Measurements from ENCODE around the gene ACBD6. TPM values are rescaled to one million over a fixed set of nuclear protein-coding genes. Genes with fewer than 3 reads are reported as not detected.

The ACBD6 gene
- total RNA-seq, 1 donor from 2014 or later: 73.2 TPM

GRCh38 chr1:180515364-180515763 is 13.0 kb upstream of the ACBD6 start:
- no peaks in the 10 kb centered on the region for H3K36me3 ChIP-seq (ENCODE audit: control insufficient read depth, insufficient read depth, low read length)
- H3K27me3 ChIP-seq (ENCODE audit: control insufficient read depth, insufficient read depth, low read length): no peaks in the 10 kb centered on the region
- TF ChIP-seq CTCF (IDR thresholded peaks at IDR 0.05; ENCODE audit: insufficient read depth, low read length, poor library complexity, severe bottlenecking): no peak
- no peak for DNase-seq (ENCODE audit: low read depth)
- H3K4me3 ChIP-seq (ENCODE audit: low read depth, low read length): no peak overlapping the region

- Histone ChIP-seq H3K4me3 (ENCODE audit: low read depth, low read length) (no peak overlapping the region), H3K36me3 (ENCODE audit: control insufficient read depth, insufficient read depth, low read length) (no peaks in the 10 kb centered on the region), H3K27me3 (ENCODE audit: control insufficient read depth, insufficient read depth, low read length) (no peaks in the 10 kb centered on the region)
- no peak for TF ChIP-seq CTCF (IDR thresholded peaks at IDR 0.05; ENCODE audit: insufficient read depth, low read length, poor library complexity, severe bottlenecking)
- DNase-seq (ENCODE audit: low read depth): no peak
Measured at GRCh38 chr1:180513531-180513930, 11.2 kb upstream of the ACBD6 start.

GRCh38 chr1:180510882-180511281 is 8.5 kb upstream of the ACBD6 start:
- H3K4me3 ChIP-seq (ENCODE audit: low read depth, low read length): no peak overlapping the region
- DNase-seq (ENCODE audit: low read depth): no peak
- no peak for TF ChIP-seq CTCF (IDR thresholded peaks at IDR 0.05; ENCODE audit: insufficient read depth, low read length, poor library complexity, severe bottlenecking)
- no peaks in the 10 kb centered on the region for H3K36me3 ChIP-seq (ENCODE audit: control insufficient read depth, insufficient read depth, low read length)
- no peaks in the 10 kb centered on the region for H3K27me3 ChIP-seq (ENCODE audit: control insufficient read depth, insufficient read depth, low read length)

GRCh38 chr1:180508725-180509097 is 6.3 kb upstream of the ACBD6 start:
- no peak overlapping the region for H3K4me3 ChIP-seq (ENCODE audit: low read depth, low read length)
- H3K27me3 ChIP-seq (ENCODE audit: control insufficient read depth, insufficient read depth, low read length): no peaks in the 10 kb centered on the region
- no peak for DNase-seq (ENCODE audit: low read depth)
- H3K36me3 ChIP-seq (ENCODE audit: control insufficient read depth, insufficient read depth, low read length): no peaks in the 10 kb centered on the region
- no peak for TF ChIP-seq CTCF (IDR thresholded peaks at IDR 0.05; ENCODE audit: insufficient read depth, low read length, poor library complexity, severe bottlenecking)

GRCh38 chr1:180507795-180508724 is 5.7 kb upstream of the ACBD6 start:
- no peaks in the 10 kb centered on the region for H3K36me3 ChIP-seq (ENCODE audit: control insufficient read depth, insufficient read depth, low read length)
- no peaks in the 10 kb centered on the region for H3K27me3 ChIP-seq (ENCODE audit: control insufficient read depth, insufficient read depth, low read length)
- DNase-seq (ENCODE audit: low read depth): no peak
- H3K4me3 ChIP-seq (ENCODE audit: low read depth, low read length): no peak overlapping the region
- TF ChIP-seq CTCF (IDR thresholded peaks at IDR 0.05; ENCODE audit: insufficient read depth, low read length, poor library complexity, severe bottlenecking): no peak
